Upper lobe of left lung (tissue), 4 donors: ENCODE measurements around the gene CMTM4.

Experiments used
- EP300 ChIP-seq, 4 donors: sonication (generic); formaldehyde crosslinking; IDR thresholded peaks; one replicate each; pipeline ENCODE4 v1.5.1; 2017; ENCODE audit warnings: antibody characterized with exemption in 4 of 4, control low read depth in 2 of 4
- POLR2A ChIP-seq, 4 donors: fragments of 450-650 bp; IDR thresholded peaks; one replicate each; pipeline ENCODE4 v1.5.1; 2016 to 2017; ENCODE audit warnings: antibody characterized with exemption in 4 of 4, mild to moderate bottlenecking in 2 of 4
- POLR2AphosphoS5 ChIP-seq, 2 donors: sonication (generic); formaldehyde crosslinking; IDR thresholded peaks; one replicate each; pipeline ENCODE4 v1.5.1; 2017; ENCODE audit warnings: antibody characterized with exemption in 2 of 2
- TF ChIP-seq, protein P1 (sequence below), 6 experiments: fragments of 450-650 bp in 4 of 6; fragments of 200-600 bp in 2 of 6; sonication (generic) in 2 of 6; IDR thresholded peaks; one replicate each; pipeline ENCODE4 v1.5.1; 2016 to 2019; ENCODE audit warnings: antibody characterized with exemption in 6 of 6

DNA sequence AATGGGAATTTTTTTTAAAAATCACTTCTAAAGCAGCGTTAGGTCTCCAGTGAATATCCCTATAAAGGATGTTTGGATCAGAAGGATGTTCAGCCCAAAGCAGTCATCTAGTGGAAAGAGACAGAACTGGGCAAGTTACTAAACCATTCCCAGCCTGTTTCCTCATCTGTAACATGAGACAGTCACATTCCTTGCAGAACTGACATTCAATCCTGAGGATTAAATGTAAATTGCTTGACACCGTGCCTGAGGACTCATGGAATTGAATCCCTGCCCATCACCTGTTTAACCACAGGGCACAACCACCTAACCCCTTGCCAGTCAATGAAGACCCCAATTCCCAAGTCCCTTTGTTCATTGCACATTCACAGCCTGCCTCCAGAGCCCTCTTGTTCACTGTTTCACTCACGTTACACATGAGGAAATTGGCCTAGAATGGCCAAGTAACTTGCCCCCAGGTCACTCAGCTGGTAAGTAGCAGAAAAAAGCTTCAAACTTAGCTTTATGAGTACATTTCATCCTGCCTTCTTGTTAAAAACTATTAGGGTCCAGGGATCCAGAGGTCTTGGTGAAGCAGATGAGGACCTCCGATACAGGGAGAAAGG, 115.8 kb downstream of the CMTM4 start:
- TF ChIP-seq, protein P1, sequence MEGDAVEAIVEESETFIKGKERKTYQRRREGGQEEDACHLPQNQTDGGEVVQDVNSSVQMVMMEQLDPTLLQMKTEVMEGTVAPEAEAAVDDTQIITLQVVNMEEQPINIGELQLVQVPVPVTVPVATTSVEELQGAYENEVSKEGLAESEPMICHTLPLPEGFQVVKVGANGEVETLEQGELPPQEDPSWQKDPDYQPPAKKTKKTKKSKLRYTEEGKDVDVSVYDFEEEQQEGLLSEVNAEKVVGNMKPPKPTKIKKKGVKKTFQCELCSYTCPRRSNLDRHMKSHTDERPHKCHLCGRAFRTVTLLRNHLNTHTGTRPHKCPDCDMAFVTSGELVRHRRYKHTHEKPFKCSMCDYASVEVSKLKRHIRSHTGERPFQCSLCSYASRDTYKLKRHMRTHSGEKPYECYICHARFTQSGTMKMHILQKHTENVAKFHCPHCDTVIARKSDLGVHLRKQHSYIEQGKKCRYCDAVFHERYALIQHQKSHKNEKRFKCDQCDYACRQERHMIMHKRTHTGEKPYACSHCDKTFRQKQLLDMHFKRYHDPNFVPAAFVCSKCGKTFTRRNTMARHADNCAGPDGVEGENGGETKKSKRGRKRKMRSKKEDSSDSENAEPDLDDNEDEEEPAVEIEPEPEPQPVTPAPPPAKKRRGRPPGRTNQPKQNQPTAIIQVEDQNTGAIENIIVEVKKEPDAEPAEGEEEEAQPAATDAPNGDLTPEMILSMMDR (IDR thresholded peaks at IDR 0.05), result no peak
- TF ChIP-seq POLR2A (IDR thresholded peaks at IDR 0.05) (no peak), POLR2AphosphoS5 (IDR thresholded peaks at IDR 0.05) (no peak), EP300 (IDR thresholded peaks at IDR 0.05) (no peak)
